ENCODE measurements around the gene RIC1. TPM values are rescaled to one million over a fixed set of nuclear protein-coding genes. Genes with fewer than 3 reads are reported as not detected.

RIC1 gene
- total RNA-seq, 1 experiment from 2014 or later: 13.8 TPM

DNA sequence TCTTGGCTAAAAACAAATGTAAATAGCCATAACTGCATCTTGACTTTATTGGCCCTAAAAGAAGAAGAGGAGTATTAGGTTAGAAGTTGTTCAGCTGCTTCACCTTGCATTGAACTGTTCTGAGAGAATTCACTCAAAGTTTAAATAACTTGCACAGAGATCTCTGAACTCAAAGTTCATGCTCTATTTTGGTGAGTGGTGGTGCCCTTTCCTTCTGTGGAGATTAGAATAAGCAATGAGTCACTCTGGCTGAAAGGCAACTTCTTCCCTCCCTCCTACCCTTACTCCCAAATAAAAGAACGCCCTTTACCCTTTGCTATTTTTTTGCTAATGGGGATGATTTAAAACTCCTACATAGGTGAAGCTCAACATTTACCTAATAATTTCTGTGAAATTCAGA is 155.1 kb downstream of the RIC1 start:
- TF ChIP-seq EZH2 (IDR thresholded peaks at IDR 0.05; ENCODE audit: low read depth): no peak
- TF ChIP-seq, protein P1, sequence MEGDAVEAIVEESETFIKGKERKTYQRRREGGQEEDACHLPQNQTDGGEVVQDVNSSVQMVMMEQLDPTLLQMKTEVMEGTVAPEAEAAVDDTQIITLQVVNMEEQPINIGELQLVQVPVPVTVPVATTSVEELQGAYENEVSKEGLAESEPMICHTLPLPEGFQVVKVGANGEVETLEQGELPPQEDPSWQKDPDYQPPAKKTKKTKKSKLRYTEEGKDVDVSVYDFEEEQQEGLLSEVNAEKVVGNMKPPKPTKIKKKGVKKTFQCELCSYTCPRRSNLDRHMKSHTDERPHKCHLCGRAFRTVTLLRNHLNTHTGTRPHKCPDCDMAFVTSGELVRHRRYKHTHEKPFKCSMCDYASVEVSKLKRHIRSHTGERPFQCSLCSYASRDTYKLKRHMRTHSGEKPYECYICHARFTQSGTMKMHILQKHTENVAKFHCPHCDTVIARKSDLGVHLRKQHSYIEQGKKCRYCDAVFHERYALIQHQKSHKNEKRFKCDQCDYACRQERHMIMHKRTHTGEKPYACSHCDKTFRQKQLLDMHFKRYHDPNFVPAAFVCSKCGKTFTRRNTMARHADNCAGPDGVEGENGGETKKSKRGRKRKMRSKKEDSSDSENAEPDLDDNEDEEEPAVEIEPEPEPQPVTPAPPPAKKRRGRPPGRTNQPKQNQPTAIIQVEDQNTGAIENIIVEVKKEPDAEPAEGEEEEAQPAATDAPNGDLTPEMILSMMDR (conservative IDR thresholded peaks at IDR 0.05): no peak
- H3K4me3 ChIP-seq: no peak overlapping the region
- no TSS peak for BruUV-seq (replicated peaks)
- no peak overlapping the region for H3K27ac ChIP-seq
- no peaks in the 10 kb centered on the region; the same call in 1 of the 2 replicates for H3K4me1 ChIP-seq (replicated peaks; ENCODE audit: insufficient read depth)
- no peaks in the 10 kb centered on the region; the same call in 1 of the 2 replicates for H3K9me3 ChIP-seq (ENCODE audit: insufficient read depth, low read depth)
- H3K9me2 ChIP-seq (ENCODE audit: insufficient read depth): no peaks in the 10 kb centered on the region
- H4K20me1 ChIP-seq (ENCODE audit: insufficient read depth): no peaks in the 10 kb centered on the region
- H2AFZ ChIP-seq: no peak overlapping the region
- H3F3A ChIP-seq (ENCODE audit: insufficient read depth, low read depth): no peaks in the 10 kb centered on the region; the same call in 1 of the 2 replicates
- ChIA-PET POLR2A (ENCODE audit: unreplicated experiment) (no interaction called here), CTCF (interaction anchor here (0.5 kb wide), 1 partner anchor 175 kb away, joined by 7 read pairs; no protein-coding TSS in a partner anchor)
- H3K27me3 ChIP-seq (ENCODE audit: insufficient read depth, low read depth): no peaks in the 10 kb centered on the region
- H3K36me3 ChIP-seq (ENCODE audit: low read depth): peaks cover 39% of the 10 kb centered on the region; the same call in 1 of the 2 replicates
- DNase-seq: no peak
- no peak overlapping the region for H3K4me2 ChIP-seq
- intact Hi-C loops (cut with micrococcal nuclease; ENCODE audit: unreplicated experiment): no loop called here
- H3K79me2 ChIP-seq (ENCODE audit: low read depth): 0 out of 2 replicates have a peak, but pooled peaks cover 13% of the 10 kb centered on the region

DNA sequence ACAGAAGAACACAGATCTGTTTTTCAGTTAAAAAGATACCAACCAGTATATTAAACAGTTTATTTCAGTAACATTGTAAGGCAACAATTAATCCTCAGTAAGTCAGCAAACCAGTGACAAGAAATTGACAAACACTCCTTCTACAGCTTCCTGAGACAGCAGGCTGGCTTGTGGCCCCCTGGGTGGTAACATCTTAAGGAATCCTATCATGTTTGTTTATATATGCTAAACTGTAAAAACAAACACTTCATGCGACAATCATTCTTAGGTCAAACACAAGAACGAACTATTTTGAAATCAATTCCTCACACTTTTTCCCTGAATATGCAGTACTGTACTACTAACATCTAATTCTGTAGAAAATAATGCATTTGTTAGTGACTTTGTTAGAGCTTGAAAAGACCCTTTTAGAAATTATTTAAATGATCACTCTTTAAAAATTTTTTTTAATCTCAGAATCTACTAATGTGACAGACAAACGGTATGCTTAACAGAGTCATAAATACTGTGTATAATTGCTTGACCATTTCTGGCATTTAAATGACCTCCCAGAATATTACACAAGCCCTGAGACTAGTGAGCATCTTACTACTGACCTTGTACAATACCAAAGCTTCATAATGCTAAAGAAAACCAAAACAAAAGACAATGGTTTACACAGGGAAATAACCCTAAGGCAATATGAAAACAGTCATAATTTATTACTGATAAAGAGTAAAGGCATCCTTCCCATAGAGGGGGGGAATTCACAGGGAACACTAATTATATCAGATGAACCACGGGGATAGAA is 155.8 kb downstream of the RIC1 start:
- no peak overlapping the region for H3K4me3 ChIP-seq
- H3K27me3 ChIP-seq (ENCODE audit: insufficient read depth, low read depth): no peaks in the 10 kb centered on the region
- intact Hi-C loops (cut with micrococcal nuclease; ENCODE audit: unreplicated experiment): no loop called here
- no peak overlapping the region for H2AFZ ChIP-seq
- H4K20me1 ChIP-seq (ENCODE audit: insufficient read depth): no peaks in the 10 kb centered on the region
- H3K79me2 ChIP-seq (ENCODE audit: low read depth): 0 out of 2 replicates have a peak, but pooled peaks cover 17% of the 10 kb centered on the region
- peaks cover 32% of the 10 kb centered on the region; the same call in 1 of the 2 replicates for H3K36me3 ChIP-seq (ENCODE audit: low read depth)
- no peak for TF ChIP-seq EZH2 (IDR thresholded peaks at IDR 0.05; ENCODE audit: low read depth)
- TF ChIP-seq, protein P1 (conservative IDR thresholded peaks at IDR 0.05): no peak
- no peak overlapping the region for H3K27ac ChIP-seq
- no peaks in the 10 kb centered on the region for H3K9me2 ChIP-seq (ENCODE audit: insufficient read depth)
- ChIA-PET CTCF (interaction anchor here (0.5 kb wide), 1 partner anchor 176 kb away, joined by 7 read pairs; no protein-coding TSS in a partner anchor), POLR2A (ENCODE audit: unreplicated experiment) (no interaction called here)
- H3K4me1 ChIP-seq (replicated peaks; ENCODE audit: insufficient read depth): no peaks in the 10 kb centered on the region; the same call in 1 of the 2 replicates
- DNase-seq: no peak
- no peaks in the 10 kb centered on the region; the same call in 1 of the 2 replicates for H3K9me3 ChIP-seq (ENCODE audit: insufficient read depth, low read depth)
- no peaks in the 10 kb centered on the region; the same call in 1 of the 2 replicates for H3F3A ChIP-seq (ENCODE audit: insufficient read depth, low read depth)
- no TSS peak for BruUV-seq (replicated peaks)
- H3K4me2 ChIP-seq: no peak overlapping the region

DNA sequence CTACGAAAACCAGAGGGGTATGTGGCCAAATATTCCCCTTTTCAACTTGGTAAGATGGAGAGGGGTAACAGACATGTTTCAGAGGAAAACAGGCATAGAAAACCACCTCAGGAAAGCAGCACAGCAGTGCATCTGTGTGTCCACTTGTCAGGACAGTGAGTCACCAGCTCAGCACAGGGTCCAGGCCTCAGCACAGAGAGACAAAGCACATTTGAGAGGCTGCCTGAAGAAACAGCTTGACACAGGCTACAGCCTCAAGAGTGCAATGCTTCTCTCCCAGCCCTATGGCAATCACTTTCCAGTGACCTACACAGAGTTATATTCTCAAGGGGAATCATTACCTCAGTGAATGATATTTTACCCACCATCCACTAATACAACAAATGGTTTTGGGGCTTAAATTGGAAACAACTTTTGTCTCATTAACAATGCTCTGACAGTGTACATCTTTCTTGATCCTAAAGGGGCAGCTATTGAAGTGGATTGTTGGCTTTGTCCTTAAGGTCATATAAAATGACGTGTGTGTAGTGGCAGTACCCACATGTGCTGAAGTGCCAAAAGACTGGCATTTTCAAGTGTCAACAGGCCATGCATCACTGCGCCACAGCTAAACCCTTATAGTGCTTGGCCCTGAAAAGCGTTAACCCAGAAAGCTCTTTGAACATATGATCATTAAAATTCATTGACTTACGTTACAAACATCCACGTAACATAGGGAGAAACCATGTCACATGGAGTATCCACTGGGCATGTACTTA is 157.6 kb downstream of the RIC1 start:
- no peaks in the 10 kb centered on the region for H4K20me1 ChIP-seq (ENCODE audit: insufficient read depth)
- H3K4me3 ChIP-seq: no peak overlapping the region
- no peak overlapping the region for H3K27ac ChIP-seq
- no peak for DNase-seq
- H3K27me3 ChIP-seq (ENCODE audit: insufficient read depth, low read depth): no peaks in the 10 kb centered on the region
- no peaks in the 10 kb centered on the region; the same call in 1 of the 2 replicates for H3F3A ChIP-seq (ENCODE audit: insufficient read depth, low read depth)
- no peaks in the 10 kb centered on the region for H3K9me3 ChIP-seq (ENCODE audit: insufficient read depth, low read depth)
- peaks cover 24% of the 10 kb centered on the region; the same call in 1 of the 2 replicates for H3K36me3 ChIP-seq (ENCODE audit: low read depth)
- no peak overlapping the region for H3K4me2 ChIP-seq
- H2AFZ ChIP-seq: no peak overlapping the region
- BruUV-seq (replicated peaks): no TSS peak
- ChIA-PET CTCF (no interaction called here), POLR2A (ENCODE audit: unreplicated experiment) (no interaction called here)
- peaks cover 18% of the 10 kb centered on the region; the same call in 1 of the 2 replicates for H3K79me2 ChIP-seq (ENCODE audit: low read depth)
- no peaks in the 10 kb centered on the region; the same call in 1 of the 2 replicates for H3K4me1 ChIP-seq (replicated peaks; ENCODE audit: insufficient read depth)
- no peaks in the 10 kb centered on the region for H3K9me2 ChIP-seq (ENCODE audit: insufficient read depth)
- TF ChIP-seq, protein P1 (conservative IDR thresholded peaks at IDR 0.05): no peak
- TF ChIP-seq EZH2 (IDR thresholded peaks at IDR 0.05; ENCODE audit: low read depth): no peak
- intact Hi-C loops (cut with micrococcal nuclease; ENCODE audit: unreplicated experiment): no loop called here
